GM19043 (cell line): ENCODE measurements around the gene TXNRD2.
"Not testable (repeated sequence)": the region's sequence is repeated elsewhere in the genome, so short reads cannot be mapped to it uniquely, and the experiment has no call there.

Experiments
- ATAC-seq: cut with Tn5 transposase; IDR thresholded peaks from one replicate; pipeline ENCODE4 v1.9.1; 2021; ENCODE audit warnings: low read depth; ENCODE audit not compliant: unreplicated experiment

Gene TXNRD2

GRCh38 chr22:19929586-19930550 lies 11.8 kb downstream of the TXNRD2 start:
- ATAC-seq, result no peak

GRCh38 chr22:19928207-19928606 lies 13.4 kb downstream of the TXNRD2 start:
- ATAC-seq, result no peak

- no peak for ATAC-seq
These were observed 13.9 kb downstream of the TXNRD2 start for GRCh38 chr22:19927696-19928095.

- ATAC-seq, result not testable (repeated sequence)
These were observed 15.6 kb downstream of the TXNRD2 start for GRCh38 chr22:19926028-19926427.

GRCh38 chr22:19923914-19924513 lies 17.6 kb downstream of the TXNRD2 start:
- no peak for ATAC-seq

- ATAC-seq, result no peak
These were observed 20.0 kb downstream of the TXNRD2 start for GRCh38 chr22:19921544-19922081.

- ATAC-seq, result no peak
These were observed 21.8 kb downstream of the TXNRD2 start for GRCh38 chr22:19919701-19920363.

GRCh38 chr22:19918332-19919106 lies 23.1 kb downstream of the TXNRD2 start:
- no peak for ATAC-seq

GRCh38 chr22:19917389-19918138 lies 24.1 kb downstream of the TXNRD2 start:
- no peak for ATAC-seq

- ATAC-seq, result no peak
These were observed 24.7 kb downstream of the TXNRD2 start for GRCh38 chr22:19916941-19917340.

GRCh38 chr22:19916006-19916405 lies 25.6 kb downstream of the TXNRD2 start:
- no peak for ATAC-seq

GRCh38 chr22:19915287-19915954 lies 26.2 kb downstream of the TXNRD2 start:
- no peak for ATAC-seq

GRCh38 chr22:19914201-19914943 lies 27.2 kb downstream of the TXNRD2 start:
- ATAC-seq, result no peak

GRCh38 chr22:19913337-19913936 lies 28.2 kb downstream of the TXNRD2 start:
- ATAC-seq, result no peak

- ATAC-seq, result no peak
These were observed 29.2 kb downstream of the TXNRD2 start for GRCh38 chr22:19912271-19912999.

- no peak for ATAC-seq
These were observed 29.9 kb downstream of the TXNRD2 start for GRCh38 chr22:19911540-19912270.
